Measurements from ENCODE around the gene DMD.

DMD gene

GRCh38 chrX:31255310-31256033 lies 1955.9 kb downstream of the DMD start:
- DNase-seq = no peak

GRCh38 chrX:31252133-31252532 lies 1959.2 kb downstream of the DMD start:
- no peak for DNase-seq

- DNase-seq = no peak
Observed at GRCh38 chrX:31251336-31251735, 1960.0 kb downstream of the DMD start.

- DNase-seq = no peak
Observed at GRCh38 chrX:31245714-31246113, 1965.6 kb downstream of the DMD start.

GRCh38 chrX:31243804-31244203 lies 1967.5 kb downstream of the DMD start:
- no peak for DNase-seq

- DNase-seq = no peak
Observed at GRCh38 chrX:31240982-31241381, 1970.4 kb downstream of the DMD start.

GRCh38 chrX:31237189-31237588 lies 1974.2 kb downstream of the DMD start:
- no peak for DNase-seq

- no peak for DNase-seq
Observed at GRCh38 chrX:31236231-31236630, 1975.1 kb downstream of the DMD start.

- no peak for DNase-seq
Observed at GRCh38 chrX:31233941-31234496, 1977.3 kb downstream of the DMD start.

- no peak for DNase-seq
Observed at GRCh38 chrX:31232506-31232905, 1978.8 kb downstream of the DMD start.

GRCh38 chrX:31228909-31229308 lies 1982.4 kb downstream of the DMD start:
- no peak for DNase-seq

GRCh38 chrX:31228415-31228832 lies 1982.9 kb downstream of the DMD start:
- DNase-seq = no peak

GRCh38 chrX:31227250-31227649 lies 1984.1 kb downstream of the DMD start:
- DNase-seq = no peak

GRCh38 chrX:31225819-31226218 lies 1985.5 kb downstream of the DMD start:
- DNase-seq = no peak

GRCh38 chrX:31224381-31225012 lies 1986.9 kb downstream of the DMD start:
- DNase-seq = no peak

GRCh38 chrX:31223817-31224216 lies 1987.5 kb downstream of the DMD start:
- DNase-seq = no peak

- no peak for DNase-seq
Observed at GRCh38 chrX:31222946-31223345, 1988.4 kb downstream of the DMD start.

- no peak for DNase-seq
Observed at GRCh38 chrX:31219174-31219573, 1992.2 kb downstream of the DMD start.

- DNase-seq = no peak
Observed at GRCh38 chrX:31217084-31217483, 1994.3 kb downstream of the DMD start.

- no peak for DNase-seq
Observed at GRCh38 chrX:31215277-31215815, 1996.0 kb downstream of the DMD start.

GRCh38 chrX:31213941-31214340 lies 1997.4 kb downstream of the DMD start:
- peak; percentile 13 for DNase-seq

GRCh38 chrX:31212856-31213748 lies 1998.2 kb downstream of the DMD start:
- peak; percentile 9 for DNase-seq

- DNase-seq = no peak
Observed at GRCh38 chrX:31209005-31209628, 2002.2 kb downstream of the DMD start.
